Measurements from ENCODE around the gene ELMO1.

Gene ELMO1

DNA sequence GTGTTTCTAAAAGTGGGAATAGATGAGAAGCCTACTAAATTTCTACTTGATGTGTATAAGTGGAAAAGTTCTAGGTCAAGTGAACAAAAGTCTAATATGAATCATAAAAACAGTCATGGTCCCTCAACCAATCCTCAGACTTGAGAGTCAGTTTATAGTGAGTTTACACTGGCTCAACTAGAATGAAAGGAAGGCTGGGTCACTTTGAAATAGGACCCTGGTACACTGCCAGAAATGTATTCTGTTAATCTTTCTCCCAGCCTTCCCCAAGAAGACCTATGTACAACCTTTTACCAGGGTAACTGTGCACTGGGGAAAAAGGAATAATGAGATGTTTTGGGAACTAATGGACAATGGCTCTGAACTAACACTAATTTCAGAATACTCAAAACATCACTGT, 17.3 kb downstream of the ELMO1 start:
- no peak for DNase-seq (ENCODE audit: low spot score)

GRCh38 chr7:37430640-37431039, 18.0 kb downstream of the ELMO1 start:
- DNase-seq (ENCODE audit: low spot score) = no peak

GRCh38 chr7:37430171-37430570, 18.5 kb downstream of the ELMO1 start:
- DNase-seq (ENCODE audit: low spot score) = no peak

DNA sequence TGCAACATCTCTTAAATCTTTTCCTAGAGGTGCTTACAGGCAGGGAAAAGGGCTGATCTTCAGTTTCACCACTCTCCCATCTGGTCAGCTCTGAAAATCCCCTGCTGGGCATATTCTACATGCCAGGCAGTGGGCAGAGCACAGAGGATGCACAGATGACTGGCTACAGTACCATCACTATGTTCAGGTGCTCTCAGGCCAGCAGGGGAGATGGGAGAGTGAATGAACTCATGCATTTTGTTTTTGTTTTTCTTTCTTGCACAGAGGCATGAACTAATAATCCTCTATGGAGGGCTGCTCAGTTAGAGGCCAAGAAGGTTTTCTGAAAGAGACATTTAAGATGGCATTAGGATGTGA, 19.3 kb downstream of the ELMO1 start:
- DNase-seq (ENCODE audit: low spot score) = no peak

- no peak for DNase-seq (ENCODE audit: low spot score)
Measured at GRCh38 chr7:37428681-37429434, 19.8 kb downstream of the ELMO1 start.

DNA sequence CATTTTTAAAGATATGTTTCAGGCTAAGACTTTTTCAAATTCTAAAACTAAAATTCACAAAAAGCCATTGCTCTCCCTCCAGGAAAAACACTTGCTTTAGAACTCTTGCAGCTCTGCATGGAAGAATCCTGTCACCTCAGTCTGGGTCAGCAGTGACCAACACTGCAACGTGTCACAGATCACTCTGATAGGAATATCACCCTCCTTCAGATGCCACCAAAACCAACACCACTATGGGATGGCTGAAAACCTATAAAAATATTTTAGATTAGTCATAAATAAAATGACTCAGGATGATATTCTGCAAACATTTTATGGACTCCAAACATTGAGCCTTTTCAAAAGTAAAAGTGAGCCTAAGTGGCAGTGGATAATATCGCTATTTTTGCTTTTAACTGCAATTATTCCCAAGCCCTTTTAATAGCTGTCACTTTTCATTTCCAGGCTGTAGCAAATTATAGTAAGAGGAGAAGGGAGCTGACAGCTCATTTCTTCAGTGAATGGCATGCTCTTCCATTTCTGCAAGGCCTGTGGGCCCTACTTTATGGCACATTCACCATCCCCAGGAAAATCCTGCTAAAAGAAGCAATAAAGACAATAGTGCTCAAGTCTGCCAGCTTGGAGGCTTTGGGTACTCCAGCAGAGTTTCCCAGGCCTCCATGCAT, 21.3 kb downstream of the ELMO1 start:
- no peak for DNase-seq (ENCODE audit: low spot score)

DNA sequence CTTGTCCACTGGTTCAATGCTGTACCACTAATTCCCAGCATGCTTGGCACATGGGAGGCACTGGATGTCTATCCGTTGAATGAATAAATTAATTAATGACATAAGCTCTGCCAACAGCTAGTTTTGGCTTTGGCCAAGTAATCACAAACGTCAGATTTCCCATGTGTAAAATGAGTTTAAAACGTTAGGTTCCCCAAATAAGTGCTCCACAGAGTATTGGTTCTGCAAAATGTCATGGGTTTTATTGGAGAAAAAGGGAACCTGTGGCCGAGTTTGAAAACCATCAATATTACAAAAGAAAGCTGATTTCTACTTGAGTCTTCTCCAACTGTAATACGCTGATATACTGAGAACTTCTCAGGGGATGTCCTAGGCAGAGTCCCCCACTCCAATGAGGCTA, 23.2 kb downstream of the ELMO1 start:
- no peak for DNase-seq (ENCODE audit: low spot score)

GRCh38 chr7:37424995-37425394, 23.7 kb downstream of the ELMO1 start:
- no peak for DNase-seq (ENCODE audit: low spot score)

DNA sequence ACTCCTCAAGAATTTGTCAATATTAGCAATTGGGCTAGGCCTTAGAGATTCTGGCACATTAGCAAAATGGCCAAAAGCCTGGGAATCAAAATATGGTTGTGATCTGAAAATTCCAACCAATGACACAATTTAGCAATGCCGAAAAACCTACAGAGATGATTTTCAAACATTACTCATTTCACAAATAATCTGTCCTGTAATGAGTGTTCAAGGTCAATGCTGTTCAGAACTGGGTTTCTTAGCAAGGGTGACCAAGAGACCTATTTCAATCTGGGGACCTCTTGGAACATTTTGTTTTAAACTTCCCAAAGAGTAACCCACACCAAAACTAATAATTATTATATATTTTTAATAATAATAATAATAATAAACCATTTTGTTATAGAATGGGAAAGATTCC, 24.1 kb downstream of the ELMO1 start:
- no peak for DNase-seq (ENCODE audit: low spot score)

- DNase-seq (ENCODE audit: low spot score) = no peak
Measured at GRCh38 chr7:37421861-37422500, 26.7 kb downstream of the ELMO1 start.

- DNase-seq (ENCODE audit: low spot score) = no peak
Measured at GRCh38 chr7:37420946-37421695, 27.5 kb downstream of the ELMO1 start.

- no peak for DNase-seq (ENCODE audit: low spot score)
Measured at GRCh38 chr7:37419496-37419895, 29.2 kb downstream of the ELMO1 start.

DNA sequence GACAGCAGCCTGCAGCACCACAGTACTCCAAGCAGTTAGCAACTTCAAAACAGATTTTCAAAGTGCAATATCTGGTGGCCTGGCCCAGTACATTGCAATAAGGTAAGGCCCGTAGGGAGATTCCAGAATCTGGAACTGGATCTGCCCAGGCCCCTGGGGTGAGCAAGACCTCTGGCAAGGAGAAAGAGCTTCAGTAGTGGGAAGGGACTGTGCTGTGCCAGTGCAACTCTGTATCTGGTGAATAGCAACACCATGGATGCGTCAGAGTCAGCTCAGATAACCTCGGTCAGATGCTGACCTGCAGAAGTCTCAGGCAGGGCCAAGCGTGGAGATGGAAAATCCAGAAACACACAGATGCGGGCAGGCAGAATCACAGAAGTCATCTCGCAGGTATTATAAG, 30.3 kb downstream of the ELMO1 start:
- DNase-seq (ENCODE audit: low spot score) = no peak

GRCh38 chr7:37417107-37417474, 31.6 kb downstream of the ELMO1 start:
- DNase-seq (ENCODE audit: low spot score) = no peak

DNA sequence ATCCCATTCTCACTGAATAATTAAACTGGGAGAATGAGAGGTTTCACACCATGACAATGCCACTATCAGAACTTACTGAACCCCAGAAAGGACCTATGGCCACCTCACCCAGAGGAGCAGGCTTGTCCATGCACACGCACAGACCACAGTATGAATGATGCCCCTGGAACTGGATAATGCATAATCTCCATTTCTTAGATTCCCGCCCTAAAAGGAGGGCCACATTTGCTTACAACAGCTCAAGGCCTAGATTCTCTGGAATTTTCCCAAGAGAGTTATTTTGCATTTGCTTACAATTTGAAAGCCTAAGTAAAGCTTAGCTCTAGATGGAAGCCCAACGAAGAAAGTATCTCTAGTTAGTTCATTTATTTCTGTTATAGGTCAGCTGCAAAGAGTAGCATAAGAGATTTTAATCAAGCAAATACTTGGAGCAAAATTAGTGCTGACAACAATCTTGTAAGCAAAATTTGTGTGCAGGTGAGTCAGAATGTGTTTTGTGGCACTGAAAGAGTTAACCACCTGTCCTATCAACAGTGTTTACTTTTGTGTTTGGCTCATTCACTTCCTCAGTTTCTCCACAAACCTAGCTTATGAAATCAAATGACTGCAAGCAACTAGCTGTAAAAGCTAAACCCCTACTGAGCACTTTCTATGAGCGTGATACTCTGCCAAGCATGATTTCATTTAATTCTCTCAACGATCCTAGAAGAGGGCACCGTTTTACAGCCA, 32.1 kb downstream of the ELMO1 start:
- no peak for DNase-seq (ENCODE audit: low spot score)

GRCh38 chr7:37415629-37416028, 33.0 kb downstream of the ELMO1 start:
- no peak for DNase-seq (ENCODE audit: low spot score)

DNA sequence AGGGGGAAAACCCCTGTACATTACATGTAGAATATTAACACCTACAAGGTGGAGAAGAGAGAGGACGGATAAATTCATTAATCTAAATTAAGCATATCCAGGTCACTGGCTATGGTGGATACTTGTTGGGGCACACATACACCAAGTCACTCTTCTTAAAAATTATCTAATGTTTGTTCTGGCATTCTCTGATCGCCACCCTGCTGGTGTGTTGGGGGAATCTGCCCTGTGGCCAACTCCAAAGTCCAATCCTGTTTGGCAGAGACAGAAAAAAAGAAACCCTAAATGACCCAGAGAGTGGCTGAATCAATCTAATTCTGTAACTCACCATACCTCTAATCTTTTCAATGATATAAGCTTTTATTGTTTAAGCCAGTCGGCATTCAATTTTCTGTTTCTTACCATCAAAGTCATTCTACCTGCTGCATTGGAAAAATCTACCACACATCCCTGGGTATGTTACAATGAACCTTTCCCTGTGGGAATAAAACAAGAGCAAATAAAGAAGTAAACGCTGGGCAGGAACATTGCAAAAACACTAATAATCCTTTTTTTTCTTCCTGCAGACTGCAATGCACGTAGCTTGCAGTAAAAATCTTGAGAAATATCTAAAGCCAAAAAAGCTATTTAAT, 34.2 kb downstream of the ELMO1 start:
- DNase-seq (ENCODE audit: low spot score) = no peak

DNA sequence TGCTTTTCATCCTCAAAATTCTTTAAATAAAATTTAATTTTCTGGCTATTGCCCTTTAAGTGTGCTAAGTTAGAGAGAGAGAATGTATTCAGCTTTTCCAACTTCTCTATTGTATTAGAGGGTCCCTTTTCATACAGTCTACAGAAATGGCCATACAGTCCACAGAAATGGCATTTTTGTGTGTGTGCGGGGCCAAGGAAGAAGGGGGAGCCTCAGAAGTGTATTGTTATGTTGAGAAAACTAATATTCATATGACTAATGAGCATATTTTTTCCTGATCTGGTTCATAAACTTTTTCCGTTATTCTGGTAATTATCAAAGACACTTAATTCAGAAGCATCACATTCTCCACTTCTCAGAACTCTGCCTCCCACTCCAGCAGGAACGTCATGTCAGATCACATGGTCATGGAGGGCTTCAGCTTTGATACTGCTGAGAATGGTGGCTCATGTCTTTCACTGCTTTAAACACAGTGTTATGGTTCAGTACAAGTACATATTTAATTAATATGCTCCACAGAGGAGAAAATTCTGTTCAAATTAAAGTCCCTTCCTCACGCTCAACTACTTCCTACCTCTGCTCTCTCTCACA, 37.1 kb downstream of the ELMO1 start:
- DNase-seq (ENCODE audit: low spot score) = no peak

DNA sequence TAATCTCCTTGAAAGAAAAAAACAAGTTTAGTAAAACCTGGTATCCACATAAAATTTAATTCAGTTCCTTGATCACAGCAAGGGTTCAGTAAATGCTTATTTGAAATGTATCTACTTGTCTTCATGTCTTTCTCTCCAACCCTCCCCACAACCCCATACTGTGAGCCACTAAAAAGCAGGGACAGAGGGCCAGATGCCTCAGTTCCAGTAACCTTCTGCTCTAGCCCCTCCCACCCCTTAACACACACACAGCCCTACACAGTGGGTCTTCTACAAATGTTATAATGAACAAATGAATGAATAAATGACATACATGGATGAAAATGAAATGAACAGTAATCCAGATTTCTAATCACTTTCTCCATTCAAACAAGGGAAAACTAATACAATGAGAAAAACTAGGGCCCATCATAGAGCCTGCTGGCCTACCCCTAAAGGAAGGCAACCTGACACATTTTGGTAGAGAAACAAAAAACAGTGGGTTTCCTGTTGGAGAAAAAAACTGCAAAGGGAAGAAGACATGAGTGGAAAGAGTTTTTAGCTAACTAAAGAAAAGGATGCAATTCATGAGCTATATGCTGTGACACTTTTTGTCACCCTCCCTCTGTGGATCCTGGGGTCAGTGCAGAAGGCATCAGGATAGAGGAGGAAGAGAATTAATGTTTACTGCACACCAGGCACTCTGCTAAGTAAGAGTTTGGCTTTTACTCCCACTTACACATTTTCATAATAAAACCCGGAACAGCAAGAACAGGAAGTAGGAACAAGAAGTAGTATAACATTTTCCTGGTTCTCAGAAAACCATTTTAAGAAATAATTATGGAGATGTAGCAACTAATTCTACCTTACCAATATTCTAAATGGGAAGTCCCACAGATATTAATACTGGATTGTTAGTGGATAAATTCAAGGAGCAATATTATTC, 38.1 kb downstream of the ELMO1 start:
- DNase-seq (ENCODE audit: low spot score) = no peak

DNA sequence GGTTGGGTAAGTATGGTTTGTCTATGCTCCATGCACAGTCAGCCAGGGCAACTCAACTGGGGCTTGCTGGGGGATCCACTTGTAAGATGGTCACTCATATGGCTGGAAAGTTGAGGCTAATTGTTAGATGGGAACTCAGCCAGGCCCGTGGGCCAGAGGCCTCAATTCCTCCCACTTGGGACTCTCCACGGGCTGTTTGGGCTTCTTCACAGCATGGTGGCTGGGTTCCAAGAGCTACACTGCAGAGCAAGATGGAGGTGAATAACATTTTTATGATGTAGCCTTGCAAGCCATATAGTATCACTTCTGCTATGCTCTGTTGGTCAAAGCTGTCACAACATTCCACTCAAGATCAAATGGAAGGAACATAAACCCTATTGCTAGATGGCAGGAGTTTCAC, 39.2 kb downstream of the ELMO1 start:
- DNase-seq (ENCODE audit: low spot score) = no peak

Data from iPS-NIHi11 (cell line).